WTC11 (cell line): ENCODE measurements around the gene NAA50.

Experiments
- HMGA2 ChIP-seq: fragments of 250-450 bp; sonication (Bioruptor Pico); IDR thresholded peaks from 2 replicates; pipeline ENCODE4 v1.4.0; 2021; ENCODE audit warnings: mild to moderate bottlenecking, moderate library complexity
- NFE2L1 ChIP-seq: sonication (generic); formaldehyde crosslinking; IDR thresholded peaks from 2 replicates; pipeline ENCODE4 v1.8.1; 2023; ENCODE audit warnings: missing genetic modification reagents
- NFYB ChIP-seq: sonication (generic); formaldehyde crosslinking; conservative IDR thresholded peaks from 2 replicates; pipeline ENCODE4 v1.8.0; 2022; ENCODE audit warnings: low read depth, missing genetic modification reagents
- NR3C1 ChIP-seq: sonication (generic); formaldehyde crosslinking; conservative IDR thresholded peaks from 2 replicates; pipeline ENCODE4 v1.8.1; 2023; ENCODE audit warnings: low read depth, mild to moderate bottlenecking, missing genetic modification reagents
- PRRX2 ChIP-seq: fragments of 250-450 bp; sonication (Bioruptor Pico); IDR thresholded peaks from 2 replicates; pipeline ENCODE4 v1.8.0; 2021; ENCODE audit warnings: mild to moderate bottlenecking
- RORB ChIP-seq: fragments of 250-450 bp; sonication (Bioruptor Pico); IDR thresholded peaks from 2 replicates; pipeline ENCODE4 v1.9.0; 2021; ENCODE audit warnings: mild to moderate bottlenecking
- SMAD3 ChIP-seq: sonication (generic); formaldehyde crosslinking; IDR thresholded peaks from 2 replicates; pipeline ENCODE4 v1.8.0; 2022; ENCODE audit warnings: missing genetic modification reagents, mild to moderate bottlenecking, borderline replicate concordance
- SOX15 ChIP-seq: fragments of 250-450 bp; sonication (Bioruptor Pico); IDR thresholded peaks from 2 replicates; pipeline ENCODE4 v1.9.0; 2021; ENCODE audit warnings: mild to moderate bottlenecking
- TF ChIP-seq, protein P1 (sequence below): fragments of 250-450 bp; sonication (Bioruptor Pico); IDR thresholded peaks from 2 replicates; pipeline ENCODE4 v1.9.0; 2021; ENCODE audit warnings: mild to moderate bottlenecking, borderline replicate concordance
- TF ChIP-seq, protein P2 (sequence below): fragments of 200-600 bp; IDR thresholded peaks from 2 replicates; pipeline ENCODE4 v1.8.0; 2022; ENCODE audit warnings: antibody characterized with exemption
- TF ChIP-seq, protein P3 (sequence below): sonication (generic); formaldehyde crosslinking; conservative IDR thresholded peaks from 2 replicates; pipeline ENCODE4 v1.8.1; 2022; ENCODE audit warnings: mild to moderate bottlenecking, missing genetic modification reagents

DNA sequence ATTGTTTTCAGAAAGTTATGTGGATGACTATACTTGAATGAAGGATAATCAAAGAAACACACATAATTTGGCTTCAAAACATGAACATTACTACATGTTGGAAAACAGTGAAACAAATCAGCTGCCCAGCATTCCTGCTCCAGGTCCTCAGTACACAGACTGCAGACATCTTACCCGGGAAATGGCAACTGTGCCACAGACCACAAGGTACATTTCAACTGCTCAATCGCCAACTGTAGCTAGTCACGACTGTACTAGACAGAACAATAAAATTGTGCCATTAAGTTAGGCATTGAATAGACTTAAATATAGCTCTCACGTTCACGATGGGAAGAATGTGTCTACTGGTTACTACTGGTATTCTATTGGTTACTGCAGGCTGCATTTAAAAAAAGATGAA is 5.0 kb downstream of the NAA50 start:
- TF ChIP-seq NFYB (CRISPR knock-in tag) = no peak
- TF ChIP-seq SOX15 = no peak
- TF ChIP-seq, protein P1, sequence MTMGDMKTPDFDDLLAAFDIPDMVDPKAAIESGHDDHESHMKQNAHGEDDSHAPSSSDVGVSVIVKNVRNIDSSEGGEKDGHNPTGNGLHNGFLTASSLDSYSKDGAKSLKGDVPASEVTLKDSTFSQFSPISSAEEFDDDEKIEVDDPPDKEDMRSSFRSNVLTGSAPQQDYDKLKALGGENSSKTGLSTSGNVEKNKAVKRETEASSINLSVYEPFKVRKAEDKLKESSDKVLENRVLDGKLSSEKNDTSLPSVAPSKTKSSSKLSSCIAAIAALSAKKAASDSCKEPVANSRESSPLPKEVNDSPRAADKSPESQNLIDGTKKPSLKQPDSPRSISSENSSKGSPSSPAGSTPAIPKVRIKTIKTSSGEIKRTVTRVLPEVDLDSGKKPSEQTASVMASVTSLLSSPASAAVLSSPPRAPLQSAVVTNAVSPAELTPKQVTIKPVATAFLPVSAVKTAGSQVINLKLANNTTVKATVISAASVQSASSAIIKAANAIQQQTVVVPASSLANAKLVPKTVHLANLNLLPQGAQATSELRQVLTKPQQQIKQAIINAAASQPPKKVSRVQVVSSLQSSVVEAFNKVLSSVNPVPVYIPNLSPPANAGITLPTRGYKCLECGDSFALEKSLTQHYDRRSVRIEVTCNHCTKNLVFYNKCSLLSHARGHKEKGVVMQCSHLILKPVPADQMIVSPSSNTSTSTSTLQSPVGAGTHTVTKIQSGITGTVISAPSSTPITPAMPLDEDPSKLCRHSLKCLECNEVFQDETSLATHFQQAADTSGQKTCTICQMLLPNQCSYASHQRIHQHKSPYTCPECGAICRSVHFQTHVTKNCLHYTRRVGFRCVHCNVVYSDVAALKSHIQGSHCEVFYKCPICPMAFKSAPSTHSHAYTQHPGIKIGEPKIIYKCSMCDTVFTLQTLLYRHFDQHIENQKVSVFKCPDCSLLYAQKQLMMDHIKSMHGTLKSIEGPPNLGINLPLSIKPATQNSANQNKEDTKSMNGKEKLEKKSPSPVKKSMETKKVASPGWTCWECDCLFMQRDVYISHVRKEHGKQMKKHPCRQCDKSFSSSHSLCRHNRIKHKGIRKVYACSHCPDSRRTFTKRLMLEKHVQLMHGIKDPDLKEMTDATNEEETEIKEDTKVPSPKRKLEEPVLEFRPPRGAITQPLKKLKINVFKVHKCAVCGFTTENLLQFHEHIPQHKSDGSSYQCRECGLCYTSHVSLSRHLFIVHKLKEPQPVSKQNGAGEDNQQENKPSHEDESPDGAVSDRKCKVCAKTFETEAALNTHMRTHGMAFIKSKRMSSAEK = no peak
- no peak for TF ChIP-seq SMAD3 (CRISPR knock-in tag)
- TF ChIP-seq, protein P2, sequence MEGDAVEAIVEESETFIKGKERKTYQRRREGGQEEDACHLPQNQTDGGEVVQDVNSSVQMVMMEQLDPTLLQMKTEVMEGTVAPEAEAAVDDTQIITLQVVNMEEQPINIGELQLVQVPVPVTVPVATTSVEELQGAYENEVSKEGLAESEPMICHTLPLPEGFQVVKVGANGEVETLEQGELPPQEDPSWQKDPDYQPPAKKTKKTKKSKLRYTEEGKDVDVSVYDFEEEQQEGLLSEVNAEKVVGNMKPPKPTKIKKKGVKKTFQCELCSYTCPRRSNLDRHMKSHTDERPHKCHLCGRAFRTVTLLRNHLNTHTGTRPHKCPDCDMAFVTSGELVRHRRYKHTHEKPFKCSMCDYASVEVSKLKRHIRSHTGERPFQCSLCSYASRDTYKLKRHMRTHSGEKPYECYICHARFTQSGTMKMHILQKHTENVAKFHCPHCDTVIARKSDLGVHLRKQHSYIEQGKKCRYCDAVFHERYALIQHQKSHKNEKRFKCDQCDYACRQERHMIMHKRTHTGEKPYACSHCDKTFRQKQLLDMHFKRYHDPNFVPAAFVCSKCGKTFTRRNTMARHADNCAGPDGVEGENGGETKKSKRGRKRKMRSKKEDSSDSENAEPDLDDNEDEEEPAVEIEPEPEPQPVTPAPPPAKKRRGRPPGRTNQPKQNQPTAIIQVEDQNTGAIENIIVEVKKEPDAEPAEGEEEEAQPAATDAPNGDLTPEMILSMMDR = no peak
- TF ChIP-seq PRRX2 (CRISPR knock-in tag) = no peak
- no peak for TF ChIP-seq RORB (CRISPR knock-in tag)
- TF ChIP-seq HMGA2 = no peak
- TF ChIP-seq NR3C1 (CRISPR knock-in tag) = no peak
- TF ChIP-seq NFE2L1 (CRISPR knock-in tag) = no peak
- TF ChIP-seq, protein P3, sequence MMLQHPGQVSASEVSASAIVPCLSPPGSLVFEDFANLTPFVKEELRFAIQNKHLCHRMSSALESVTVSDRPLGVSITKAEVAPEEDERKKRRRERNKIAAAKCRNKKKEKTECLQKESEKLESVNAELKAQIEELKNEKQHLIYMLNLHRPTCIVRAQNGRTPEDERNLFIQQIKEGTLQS (CRISPR knock-in tag) = no peak
